C4-2B (cell line): ENCODE measurements around the gene UBL4B.

ENCODE experiments used
- H3K27ac ChIP-seq: fragments of 450-650 bp; 2 replicates; pipeline ENCODE4 v1.5.1; 2017
- ZFX ChIP-seq: fragments of 450-650 bp; IDR thresholded peaks from 2 replicates; pipeline ENCODE4 v1.6.1; 2017
- TF ChIP-seq, protein P1 (sequence below): fragments of 450-650 bp; conservative IDR thresholded peaks from 2 replicates; pipeline ENCODE4 v1.5.1; 2017; ENCODE audit warnings: mild to moderate bottlenecking

UBL4B gene

DNA sequence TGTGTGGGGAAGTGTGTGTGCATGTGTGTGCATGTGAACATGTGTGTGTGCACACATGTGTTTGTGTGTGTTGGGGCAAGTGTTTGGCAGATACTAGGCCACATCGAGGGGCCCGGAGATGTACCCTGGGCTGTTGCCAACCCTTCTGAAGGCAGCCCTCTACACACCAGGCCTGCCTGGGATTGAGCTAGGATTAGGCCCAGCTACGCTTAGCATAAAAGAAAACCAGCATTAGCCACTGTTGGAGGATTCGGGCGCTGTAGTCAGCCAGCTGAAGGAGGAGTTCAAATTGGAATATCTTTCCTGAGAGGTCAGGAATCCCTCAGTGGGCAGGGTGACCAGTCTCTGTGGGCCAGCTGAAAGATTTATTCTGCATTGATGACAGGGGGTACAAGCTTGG is 31.2 kb upstream of the UBL4B start:
- TF ChIP-seq, protein P1, sequence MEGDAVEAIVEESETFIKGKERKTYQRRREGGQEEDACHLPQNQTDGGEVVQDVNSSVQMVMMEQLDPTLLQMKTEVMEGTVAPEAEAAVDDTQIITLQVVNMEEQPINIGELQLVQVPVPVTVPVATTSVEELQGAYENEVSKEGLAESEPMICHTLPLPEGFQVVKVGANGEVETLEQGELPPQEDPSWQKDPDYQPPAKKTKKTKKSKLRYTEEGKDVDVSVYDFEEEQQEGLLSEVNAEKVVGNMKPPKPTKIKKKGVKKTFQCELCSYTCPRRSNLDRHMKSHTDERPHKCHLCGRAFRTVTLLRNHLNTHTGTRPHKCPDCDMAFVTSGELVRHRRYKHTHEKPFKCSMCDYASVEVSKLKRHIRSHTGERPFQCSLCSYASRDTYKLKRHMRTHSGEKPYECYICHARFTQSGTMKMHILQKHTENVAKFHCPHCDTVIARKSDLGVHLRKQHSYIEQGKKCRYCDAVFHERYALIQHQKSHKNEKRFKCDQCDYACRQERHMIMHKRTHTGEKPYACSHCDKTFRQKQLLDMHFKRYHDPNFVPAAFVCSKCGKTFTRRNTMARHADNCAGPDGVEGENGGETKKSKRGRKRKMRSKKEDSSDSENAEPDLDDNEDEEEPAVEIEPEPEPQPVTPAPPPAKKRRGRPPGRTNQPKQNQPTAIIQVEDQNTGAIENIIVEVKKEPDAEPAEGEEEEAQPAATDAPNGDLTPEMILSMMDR: no peak
- TF ChIP-seq ZFX: no peak
- no peak overlapping the region for H3K27ac ChIP-seq

- H3K27ac ChIP-seq: no peak overlapping the region
- TF ChIP-seq, protein P1: no peak
- no peak for TF ChIP-seq ZFX
Measured at GRCh38 chr1:110082477-110082876, 29.8 kb upstream of the UBL4B start.

DNA sequence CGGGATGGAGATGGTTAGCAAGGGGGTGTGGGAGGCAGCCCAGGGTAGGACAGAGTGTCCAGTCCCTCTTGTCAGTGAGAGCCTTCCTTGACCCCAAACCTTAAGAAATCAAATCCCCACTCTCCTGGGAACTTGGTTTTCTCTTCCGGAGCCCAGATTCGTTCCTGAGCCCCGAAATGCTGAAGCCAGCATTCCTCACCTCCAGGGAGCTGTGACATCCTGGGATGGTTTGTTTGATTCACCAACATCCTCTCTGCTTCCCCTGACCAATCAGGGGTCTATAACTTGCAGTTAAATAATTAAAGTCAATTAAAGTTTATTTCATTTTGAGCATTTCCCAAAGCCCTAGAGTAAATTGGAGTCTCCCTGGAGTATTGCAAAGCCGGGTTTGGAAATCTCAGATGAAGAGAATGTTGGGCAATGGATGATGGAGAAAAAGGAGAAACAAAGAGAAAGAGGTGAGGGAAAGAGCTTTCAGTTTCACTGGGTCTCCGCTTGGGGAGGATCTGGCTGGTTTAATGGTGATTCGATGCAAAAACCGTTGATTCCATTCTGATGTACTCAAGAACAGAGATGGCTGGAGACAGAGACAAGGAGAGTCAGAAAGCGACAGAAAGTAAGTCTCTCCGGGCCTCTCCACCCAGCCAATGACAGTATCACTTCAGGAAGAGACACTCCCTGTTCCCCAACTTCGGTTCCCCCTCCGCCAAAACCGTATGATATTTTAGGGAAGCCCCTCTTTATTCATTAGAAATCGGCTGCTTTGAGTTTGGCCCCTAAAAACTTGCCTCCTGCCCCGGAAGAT is 29.0 kb upstream of the UBL4B start:
- TF ChIP-seq ZFX: no peak
- H3K27ac ChIP-seq: no peak overlapping the region

GRCh38 chr1:110083866-110084226 is 28.4 kb upstream of the UBL4B start:
- TF ChIP-seq, protein P1: no peak
- TF ChIP-seq ZFX: no peak
- H3K27ac ChIP-seq: no peak overlapping the region

- no peak for TF ChIP-seq ZFX
- TF ChIP-seq, protein P1: no peak
- H3K27ac ChIP-seq: no peak overlapping the region
Measured at GRCh38 chr1:110084227-110085078, 27.8 kb upstream of the UBL4B start.

- TF ChIP-seq ZFX: no peak
- TF ChIP-seq, protein P1: no peak
- no peak overlapping the region for H3K27ac ChIP-seq
Measured at GRCh38 chr1:110085671-110086070, 26.6 kb upstream of the UBL4B start.

DNA sequence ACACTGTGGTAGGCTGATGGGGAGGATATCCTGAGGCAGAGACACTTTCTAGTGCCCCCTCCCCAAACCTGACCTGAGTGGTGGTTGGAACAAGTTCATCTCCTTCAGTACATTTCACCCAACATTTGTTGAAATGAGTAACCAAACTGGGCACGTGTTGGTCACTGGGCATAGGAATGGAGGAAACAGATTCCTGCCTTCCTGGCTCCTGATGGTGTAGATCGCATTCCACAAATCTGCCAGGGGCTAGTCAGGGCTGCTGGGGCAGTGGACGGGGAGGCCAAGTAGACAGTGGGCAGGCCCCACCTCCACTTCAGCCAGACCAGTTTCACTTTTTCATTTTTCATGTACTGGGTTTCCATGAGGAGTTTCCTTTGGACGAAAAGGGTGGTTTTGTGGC is 25.3 kb upstream of the UBL4B start:
- TF ChIP-seq ZFX: no peak
- TF ChIP-seq, protein P1: no peak
- H3K27ac ChIP-seq: no peak overlapping the region
